ENCODE data around the gene UBR3.

Gene UBR3

GRCh38 chr2:170005702-170006101 is 178.4 kb downstream of the UBR3 start:
- no peak for DNase-seq (ENCODE audit: low read depth)

GRCh38 chr2:170006587-170007325 is 179.5 kb downstream of the UBR3 start:
- DNase-seq (ENCODE audit: low read depth), result no peak

GRCh38 chr2:170009209-170009608 is 182.0 kb downstream of the UBR3 start:
- DNase-seq (ENCODE audit: low read depth), result no peak

- no peak for DNase-seq (ENCODE audit: low read depth)
These were observed 185.5 kb downstream of the UBR3 start for GRCh38 chr2:170012773-170013172.

GRCh38 chr2:170013802-170014551 is 186.7 kb downstream of the UBR3 start:
- DNase-seq (ENCODE audit: low read depth), result no peak

GRCh38 chr2:170014769-170015168 is 187.5 kb downstream of the UBR3 start:
- DNase-seq (ENCODE audit: low read depth), result no peak

- DNase-seq (ENCODE audit: low read depth), result no peak
These were observed 190.7 kb downstream of the UBR3 start for GRCh38 chr2:170017860-170018532.

GRCh38 chr2:170019060-170019805 is 192.0 kb downstream of the UBR3 start:
- no peak for DNase-seq (ENCODE audit: low read depth)

GRCh38 chr2:170020777-170021176 is 193.5 kb downstream of the UBR3 start:
- DNase-seq (ENCODE audit: low read depth), result no peak

- no peak for DNase-seq (ENCODE audit: low read depth)
These were observed 195.4 kb downstream of the UBR3 start for GRCh38 chr2:170022692-170023091.

- no peak for DNase-seq (ENCODE audit: low read depth)
These were observed 197.5 kb downstream of the UBR3 start for GRCh38 chr2:170024721-170025120.

- no peak for DNase-seq (ENCODE audit: low read depth)
These were observed 198.0 kb downstream of the UBR3 start for GRCh38 chr2:170025223-170025622.

- DNase-seq (ENCODE audit: low read depth), result no peak
These were observed 199.1 kb downstream of the UBR3 start for GRCh38 chr2:170026361-170026760.

- no peak for DNase-seq (ENCODE audit: low read depth)
These were observed 202.3 kb downstream of the UBR3 start for GRCh38 chr2:170029551-170029950.

GRCh38 chr2:170030040-170030439 is 202.8 kb downstream of the UBR3 start:
- no peak for DNase-seq (ENCODE audit: low read depth)

GRCh38 chr2:170031288-170031687 is 204.0 kb downstream of the UBR3 start:
- DNase-seq (ENCODE audit: low read depth), result no peak

GRCh38 chr2:170034596-170034995 is 207.3 kb downstream of the UBR3 start:
- no peak for DNase-seq (ENCODE audit: low read depth)

GRCh38 chr2:170038734-170039133 is 211.5 kb downstream of the UBR3 start:
- DNase-seq (ENCODE audit: low read depth), result no peak

GRCh38 chr2:170039401-170040172 is 212.3 kb downstream of the UBR3 start:
- DNase-seq (ENCODE audit: low read depth), result no peak

GRCh38 chr2:170044751-170045478 is 217.7 kb downstream of the UBR3 start:
- DNase-seq (ENCODE audit: low read depth), result no peak
